Measurements from ENCODE around the gene INPP5A.

INPP5A gene

GRCh38 chr10:132511121-132512051 is 26.2 kb upstream of the INPP5A start:
- Histone ChIP-seq H3K4me3 (ENCODE audit: low read length, poor library complexity, severe bottlenecking) (no peak overlapping the region), H3K9me2 (replicated peaks; ENCODE audit: low read depth, low read length) (no peaks in the 10 kb centered on the region), H3K36me3 (ENCODE audit: insufficient read depth, low read length) (no peaks in the 10 kb centered on the region), H3F3A (ENCODE audit: low read depth) (no peaks in the 10 kb centered on the region), H3K4me1 (ENCODE audit: insufficient read depth, low read length, poor library complexity, severe bottlenecking) (peaks cover 9% of the 10 kb centered on the region), H3K27me3 (ENCODE audit: insufficient read depth, low read length, poor library complexity, severe bottlenecking) (no peaks in the 10 kb centered on the region), H3K9me3 (ENCODE audit: insufficient read depth, low read depth, low read length) (no peaks in the 10 kb centered on the region), H4K20me1 (ENCODE audit: insufficient read depth, low read length, poor library complexity, severe bottlenecking) (no peaks in the 10 kb centered on the region), H3K4me2 (ENCODE audit: low read depth, low read length, poor library complexity, severe bottlenecking) (no peak overlapping the region), H3K9ac (ENCODE audit: low read depth, low read length, poor library complexity, severe bottlenecking) (no peak overlapping the region), H2AFZ (ENCODE audit: low read length) (no peak overlapping the region), H3K79me2 (ENCODE audit: insufficient read depth, low read length) (no peaks in the 10 kb centered on the region)
- no peak for TF ChIP-seq CTCF (conservative IDR thresholded peaks at IDR 0.05; ENCODE audit: low read length)
- TF ChIP-seq EZH2phosphoT487 (IDR thresholded peaks at IDR 0.05; ENCODE audit: borderline replicate concordance): no peak

DNA sequence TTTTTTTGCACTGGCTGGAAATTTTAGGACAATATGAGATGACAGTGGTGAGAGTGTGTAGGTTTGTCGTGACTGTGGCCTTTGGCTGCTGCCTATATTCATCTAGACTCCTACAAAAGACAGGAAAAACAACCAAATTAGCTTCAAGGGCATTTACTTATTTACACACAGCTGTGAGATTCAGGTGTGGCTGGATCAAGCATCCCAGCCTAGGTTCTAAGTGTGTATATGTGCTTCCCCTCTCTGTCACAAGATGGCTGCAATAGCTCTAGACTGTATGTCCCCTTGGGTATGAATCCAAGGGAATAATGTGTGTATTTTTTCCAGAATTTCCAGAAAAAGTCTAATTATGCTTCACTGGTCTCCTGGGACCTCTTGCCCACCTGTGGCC is 25.5 kb upstream of the INPP5A start:
- Histone ChIP-seq H3K4me1 (ENCODE audit: insufficient read depth, low read length, poor library complexity, severe bottlenecking) (peaks cover 9% of the 10 kb centered on the region), H3K4me2 (ENCODE audit: low read depth, low read length, poor library complexity, severe bottlenecking) (no peak overlapping the region), H3F3A (ENCODE audit: low read depth) (no peaks in the 10 kb centered on the region), H3K27me3 (ENCODE audit: insufficient read depth, low read length, poor library complexity, severe bottlenecking) (no peaks in the 10 kb centered on the region), H3K9me2 (replicated peaks; ENCODE audit: low read depth, low read length) (no peaks in the 10 kb centered on the region), H3K79me2 (ENCODE audit: insufficient read depth, low read length) (no peaks in the 10 kb centered on the region), H3K36me3 (ENCODE audit: insufficient read depth, low read length) (no peaks in the 10 kb centered on the region), H3K9ac (ENCODE audit: low read depth, low read length, poor library complexity, severe bottlenecking) (no peak overlapping the region), H3K9me3 (ENCODE audit: insufficient read depth, low read depth, low read length) (no peaks in the 10 kb centered on the region), H3K4me3 (ENCODE audit: low read length, poor library complexity, severe bottlenecking) (no peak overlapping the region), H4K20me1 (ENCODE audit: insufficient read depth, low read length, poor library complexity, severe bottlenecking) (no peaks in the 10 kb centered on the region), H2AFZ (ENCODE audit: low read length) (no peak overlapping the region)
- TF ChIP-seq EZH2phosphoT487 (IDR thresholded peaks at IDR 0.05; ENCODE audit: borderline replicate concordance): no peak
- TF ChIP-seq CTCF (conservative IDR thresholded peaks at IDR 0.05; ENCODE audit: low read length): no peak

GRCh38 chr10:132512693-132513345 is 24.8 kb upstream of the INPP5A start:
- H3K36me3 ChIP-seq (ENCODE audit: insufficient read depth, low read length): no peaks in the 10 kb centered on the region
- H3F3A ChIP-seq (ENCODE audit: low read depth): no peaks in the 10 kb centered on the region
- TF ChIP-seq EZH2phosphoT487 (IDR thresholded peaks at IDR 0.05; ENCODE audit: borderline replicate concordance) (no peak), CTCF (conservative IDR thresholded peaks at IDR 0.05; ENCODE audit: low read length) (no peak)
- no peak overlapping the region for H3K4me3 ChIP-seq (ENCODE audit: low read length, poor library complexity, severe bottlenecking)
- H2AFZ ChIP-seq (ENCODE audit: low read length): no peak overlapping the region
- no peaks in the 10 kb centered on the region for H3K27me3 ChIP-seq (ENCODE audit: insufficient read depth, low read length, poor library complexity, severe bottlenecking)
- H3K9me2 ChIP-seq (replicated peaks; ENCODE audit: low read depth, low read length): no peaks in the 10 kb centered on the region
- no peaks in the 10 kb centered on the region for H3K9me3 ChIP-seq (ENCODE audit: insufficient read depth, low read depth, low read length)
- H3K79me2 ChIP-seq (ENCODE audit: insufficient read depth, low read length): no peaks in the 10 kb centered on the region
- peaks cover 9% of the 10 kb centered on the region for H3K4me1 ChIP-seq (ENCODE audit: insufficient read depth, low read length, poor library complexity, severe bottlenecking)
- no peak overlapping the region for H3K4me2 ChIP-seq (ENCODE audit: low read depth, low read length, poor library complexity, severe bottlenecking)
- H3K9ac ChIP-seq (ENCODE audit: low read depth, low read length, poor library complexity, severe bottlenecking): no peak overlapping the region
- H4K20me1 ChIP-seq (ENCODE audit: insufficient read depth, low read length, poor library complexity, severe bottlenecking): no peaks in the 10 kb centered on the region

All from Loucy (cell line).